Stimulated activated CD4-positive, alpha-beta T cell treated with anti-CD3 and anti-CD28 coated beads, Interleukin-4, amount 100 ng/mL, for 4 hours (primary cell): ENCODE results near the gene YOD1.
"Not testable (repeated sequence)": the region's sequence is repeated elsewhere in the genome, so short reads cannot be mapped to it uniquely, and the experiment has no call there.

Experiments
- DNase-seq, 2 experiments: peaks; one replicate each; pipeline ENCODE4 v3.0.0-alpha.2; 2020

YOD1 gene

DNA sequence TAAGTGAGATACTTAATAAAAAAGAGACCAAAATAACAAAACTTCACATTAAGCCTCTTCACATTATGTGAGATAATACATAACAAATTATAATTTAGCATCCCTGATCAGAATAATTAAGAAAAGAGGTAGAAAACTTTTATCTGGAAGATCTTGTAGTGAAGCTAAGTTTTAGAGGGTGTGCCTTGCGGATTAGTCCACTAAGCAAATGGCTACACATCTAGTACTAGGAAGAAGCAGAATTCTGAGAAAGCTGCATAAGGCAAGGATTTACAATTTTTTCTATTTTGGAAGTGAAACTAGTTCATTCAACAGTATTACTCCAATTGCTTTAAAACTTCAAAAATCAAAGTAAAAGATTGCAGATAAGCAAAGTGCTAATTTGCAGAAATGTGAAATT lies 3.5 kb downstream of the YOD1 start:
- DNase-seq = no peak

DNA sequence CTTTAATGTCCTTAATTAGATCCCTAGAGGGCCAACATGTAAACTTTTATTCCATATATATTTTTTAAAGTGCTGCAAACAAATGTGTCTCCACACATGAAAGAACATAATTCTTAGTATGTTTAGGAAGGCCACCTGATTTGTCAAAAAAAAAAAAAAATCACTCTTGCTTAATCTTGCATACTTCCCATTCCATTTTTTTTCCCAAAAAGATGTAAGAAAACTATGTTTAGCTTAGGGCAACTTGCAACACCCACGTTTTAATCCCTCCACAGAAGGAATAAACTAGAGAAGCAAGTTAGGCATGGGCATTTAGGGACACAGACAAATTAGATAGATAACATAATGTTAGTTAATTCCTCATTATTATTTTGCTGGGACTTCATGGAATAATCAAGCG lies 5.6 kb downstream of the YOD1 start:
- no peak for DNase-seq

GRCh38 chr1:207041397-207041796 lies 9.6 kb downstream of the YOD1 start:
- not testable (repeated sequence) for DNase-seq

- DNase-seq = no peak
These were observed 10.9 kb downstream of the YOD1 start for GRCh38 chr1:207040181-207040533.

DNA sequence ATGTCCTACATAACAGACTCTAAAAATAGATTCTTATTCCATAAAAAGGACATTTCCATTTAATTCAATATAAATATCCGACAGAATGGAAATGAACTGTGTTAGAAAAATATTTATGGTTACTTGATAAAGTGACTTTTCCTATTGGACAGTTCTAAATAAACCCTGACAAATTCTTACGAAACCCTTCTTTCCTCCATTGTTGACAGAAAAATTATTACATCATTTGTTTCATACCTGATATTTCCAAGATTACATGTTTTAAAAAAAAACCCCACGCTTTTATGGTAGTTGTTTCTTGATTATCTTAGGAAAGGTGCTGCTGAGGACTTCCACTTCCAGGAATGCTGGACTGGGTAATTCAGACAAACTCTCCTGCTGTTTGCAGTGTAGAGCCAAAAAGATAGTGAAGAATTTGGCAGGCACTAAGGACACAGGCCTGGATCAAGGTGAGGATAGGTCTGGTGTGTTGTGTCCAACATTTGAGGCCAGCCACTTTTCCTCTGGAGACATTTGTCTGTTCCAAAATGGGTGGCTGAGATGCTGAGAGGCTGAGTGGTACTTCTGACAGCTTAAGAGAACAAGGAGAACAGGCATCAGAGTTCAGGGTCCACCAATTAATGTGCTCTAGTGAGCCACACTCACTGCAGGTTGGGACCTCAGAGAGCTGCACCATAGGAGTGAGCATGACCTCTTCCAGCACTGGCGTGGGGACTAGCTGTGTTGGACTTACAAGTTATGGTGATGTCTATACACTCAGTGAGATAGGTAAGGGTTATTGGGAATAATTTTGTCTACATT lies 11.4 kb downstream of the YOD1 start:
- no peak for DNase-seq

GRCh38 chr1:207036865-207037264 lies 14.1 kb downstream of the YOD1 start:
- no peak for DNase-seq

DNA sequence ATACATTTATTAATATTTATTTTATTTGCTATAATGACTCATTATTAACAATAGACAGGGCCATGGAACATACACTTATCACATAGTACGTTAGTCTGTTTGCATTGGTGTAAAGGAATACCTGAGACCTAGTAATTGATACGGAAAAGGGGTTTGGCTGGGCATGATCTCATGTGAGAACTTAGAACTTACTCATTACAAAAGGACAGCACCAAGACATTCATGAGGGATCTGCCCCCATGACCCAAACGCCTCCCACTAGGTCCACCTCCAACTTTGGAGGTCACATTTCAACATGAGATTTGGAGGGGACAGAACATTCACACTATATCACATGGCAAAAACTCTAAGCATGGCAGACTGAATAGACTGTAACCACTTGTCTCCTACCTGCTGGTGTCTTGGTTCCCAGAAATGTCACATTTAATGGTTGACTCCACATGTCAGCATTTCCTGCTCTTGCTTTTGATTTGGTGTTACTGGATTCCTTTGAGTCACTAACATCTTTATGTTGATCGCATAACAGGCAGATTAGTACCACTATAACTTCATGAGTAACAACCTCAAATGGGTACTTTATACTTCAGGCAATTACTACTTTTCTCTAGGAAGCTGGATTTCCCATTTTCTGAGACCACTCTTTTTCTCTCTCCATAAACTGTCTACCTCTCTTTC lies 15.0 kb downstream of the YOD1 start:
- DNase-seq = no peak

- no peak for DNase-seq
These were observed 16.0 kb downstream of the YOD1 start for GRCh38 chr1:207034998-207035397.

- DNase-seq = no peak
These were observed 16.8 kb downstream of the YOD1 start for GRCh38 chr1:207034208-207034607.

DNA sequence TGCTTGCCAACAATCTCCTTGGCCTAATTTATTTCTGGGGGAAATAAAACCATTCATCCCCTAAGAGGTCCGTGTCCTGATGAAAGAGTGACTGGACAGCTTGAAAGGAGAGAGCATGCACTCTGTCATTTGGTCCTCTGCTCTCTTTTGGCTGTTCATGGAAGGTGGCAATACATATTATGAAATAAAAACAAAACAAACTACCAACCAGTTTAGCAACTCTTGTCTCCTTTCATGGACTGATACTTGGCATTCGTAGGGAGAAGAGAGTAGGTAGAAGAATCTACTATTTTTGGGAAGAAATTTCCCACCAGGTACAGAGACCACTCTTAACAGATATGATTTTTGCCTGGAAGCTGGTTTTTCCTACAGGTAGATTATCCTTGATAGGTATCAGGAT lies 17.7 kb downstream of the YOD1 start:
- no peak for DNase-seq

DNA sequence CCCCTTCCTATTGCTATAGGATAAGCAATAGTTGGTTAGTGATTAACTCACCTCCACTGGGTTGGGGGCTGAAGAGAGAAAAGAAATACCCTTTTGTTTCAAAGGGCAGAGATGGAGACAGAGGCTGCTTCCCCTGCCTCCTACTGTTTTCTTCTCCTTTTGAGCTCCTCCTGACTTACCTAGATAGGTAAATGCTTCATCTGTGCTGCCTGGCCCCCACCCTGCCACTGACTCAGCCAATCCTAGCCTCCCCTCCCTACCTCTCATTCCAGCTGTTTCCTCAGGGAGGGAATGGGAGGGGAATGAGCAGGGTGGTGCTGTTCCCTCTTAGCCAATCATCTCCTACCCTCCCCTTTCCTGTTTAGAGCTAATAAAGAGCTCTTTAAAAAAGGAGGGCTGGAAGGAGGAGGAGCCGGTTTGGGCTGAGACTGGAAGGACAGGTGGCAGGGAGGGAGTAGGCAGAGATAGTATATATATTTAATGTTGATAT lies 18.4 kb downstream of the YOD1 start, which contains the start of gene C1orf116:
C1orf116 (minus strand) TSS at position 229 of the 490 bp plus-strand sequence. CDS start 5,158 bp downstream, outside the sequence.
- DNase-seq = no peak

DNA sequence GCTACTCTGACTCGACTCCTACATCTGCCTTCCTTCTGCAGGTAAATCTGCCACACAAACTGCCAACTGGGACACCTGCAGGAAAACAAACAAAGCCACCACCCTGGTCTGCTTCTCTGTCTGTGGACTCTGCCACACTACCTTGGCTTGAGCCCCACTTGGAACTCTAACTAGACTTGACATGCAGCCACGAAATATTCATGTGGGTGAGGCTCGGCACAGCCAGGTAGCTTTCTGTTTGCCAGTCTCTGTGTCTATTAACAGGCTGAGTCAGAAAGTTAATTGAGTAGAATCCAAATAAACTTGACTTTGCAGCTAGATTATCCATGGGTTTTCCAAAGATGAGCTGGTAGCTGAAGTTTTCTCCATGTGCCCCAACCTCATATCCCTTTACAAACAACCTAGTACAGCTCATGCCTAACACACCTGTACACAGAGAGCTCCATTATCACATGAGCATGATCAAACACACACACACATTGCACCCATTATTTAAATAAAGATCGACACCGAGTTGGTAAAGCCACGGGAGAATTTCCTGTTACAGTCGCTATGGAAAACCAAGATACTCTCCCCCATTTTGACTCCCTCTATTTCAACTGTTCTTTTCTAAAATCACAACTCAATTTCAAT lies 19.3 kb downstream of the YOD1 start:
- no peak for DNase-seq

- no peak for DNase-seq
These were observed 20.0 kb downstream of the YOD1 start for GRCh38 chr1:207031016-207031415.

DNA sequence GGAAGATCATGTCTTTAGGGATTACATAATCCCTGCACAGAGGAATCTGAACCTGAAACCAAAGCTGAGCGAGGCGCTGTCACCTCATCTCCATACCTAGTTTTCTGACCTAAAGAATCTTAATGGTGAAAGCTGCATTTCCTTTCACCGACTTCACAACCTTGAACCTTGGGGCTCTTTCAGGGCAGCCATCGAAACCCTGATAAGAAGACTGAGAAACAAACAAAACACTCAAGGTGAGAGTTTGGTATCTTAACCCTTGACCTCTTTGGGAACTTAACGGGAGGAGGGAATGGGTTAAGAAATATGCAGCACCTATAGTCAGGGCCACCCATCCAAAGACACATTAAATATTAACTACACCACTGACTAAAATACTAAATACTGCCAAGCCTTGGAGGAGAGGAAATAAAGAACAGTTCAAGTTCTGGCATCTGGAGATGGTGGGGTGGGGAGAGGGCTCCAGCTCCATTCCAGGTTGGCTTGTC lies 20.4 kb downstream of the YOD1 start:
- no peak for DNase-seq

DNA sequence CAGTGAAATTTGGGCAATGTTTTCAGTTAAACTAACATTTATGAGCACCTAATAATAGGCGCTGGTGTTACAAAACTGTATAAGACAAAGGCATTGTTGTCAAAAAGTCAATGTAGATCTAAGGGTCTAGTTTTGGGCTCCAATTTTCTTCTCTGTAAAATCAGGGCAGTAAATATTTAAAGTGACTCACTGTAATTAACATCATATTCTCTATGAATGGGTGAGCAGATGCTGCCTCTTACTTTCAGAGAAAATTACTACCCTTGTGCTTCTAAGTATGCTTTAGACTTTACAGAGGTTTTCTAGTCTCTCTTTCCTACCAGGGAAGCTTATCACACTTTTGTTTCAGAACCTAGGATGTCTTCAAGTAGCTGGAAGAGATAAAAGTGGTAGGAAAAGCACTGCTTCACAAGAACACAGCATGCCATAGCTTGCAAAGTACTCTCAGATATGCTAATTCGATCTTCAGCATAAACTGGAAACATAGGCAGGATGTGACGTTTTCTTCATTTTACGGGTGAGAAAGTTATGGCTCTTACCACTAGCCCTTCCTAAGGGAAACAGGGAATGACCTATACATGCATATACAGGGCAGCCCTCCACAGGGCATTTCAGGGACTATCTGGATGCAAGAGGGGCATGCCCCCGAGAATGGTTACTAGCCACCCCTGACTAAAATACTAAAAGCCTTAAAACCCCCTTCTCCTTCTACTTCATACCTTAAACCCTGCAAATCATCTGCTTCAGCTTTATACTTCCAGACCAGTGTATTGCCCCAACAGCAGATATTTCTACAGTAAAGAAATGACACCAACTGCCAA lies 21.1 kb downstream of the YOD1 start:
- no peak for DNase-seq

DNA sequence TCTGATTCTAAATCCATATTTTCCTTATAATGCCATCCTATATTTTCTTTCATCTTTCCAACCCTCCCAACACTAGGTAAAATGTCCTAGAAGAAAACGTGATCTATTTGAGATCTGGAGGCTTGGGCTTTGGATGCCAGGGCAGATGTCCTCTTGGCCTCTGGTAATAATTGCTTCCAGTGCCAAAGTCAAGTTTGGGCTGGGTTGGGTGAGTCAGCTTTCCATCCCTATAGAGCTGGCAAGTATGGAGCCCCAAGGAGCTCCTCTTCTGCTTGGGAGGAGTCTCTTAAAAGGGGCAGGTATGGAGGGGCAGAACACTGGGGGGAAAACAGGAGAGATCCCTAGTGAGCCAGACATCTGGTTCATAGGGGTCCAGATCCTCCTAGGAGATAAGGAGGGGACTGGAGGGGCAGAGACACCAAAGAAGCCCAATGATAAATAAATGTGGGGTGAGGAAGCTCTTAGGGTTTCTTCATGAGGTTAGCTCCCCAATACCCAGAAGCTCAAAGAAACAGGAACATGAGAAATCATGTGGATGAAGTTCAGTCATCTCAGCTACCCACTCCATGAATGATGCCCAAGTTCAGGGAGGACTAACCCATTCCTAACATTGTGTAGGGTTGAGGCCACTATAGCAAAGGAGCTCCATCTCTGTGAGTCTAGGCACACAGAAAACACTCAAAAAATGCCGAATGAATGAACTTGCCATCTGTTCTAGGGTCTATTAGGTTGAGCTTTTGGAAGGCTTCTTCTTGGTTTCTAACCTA lies 21.9 kb downstream of the YOD1 start:
- no peak for DNase-seq

DNA sequence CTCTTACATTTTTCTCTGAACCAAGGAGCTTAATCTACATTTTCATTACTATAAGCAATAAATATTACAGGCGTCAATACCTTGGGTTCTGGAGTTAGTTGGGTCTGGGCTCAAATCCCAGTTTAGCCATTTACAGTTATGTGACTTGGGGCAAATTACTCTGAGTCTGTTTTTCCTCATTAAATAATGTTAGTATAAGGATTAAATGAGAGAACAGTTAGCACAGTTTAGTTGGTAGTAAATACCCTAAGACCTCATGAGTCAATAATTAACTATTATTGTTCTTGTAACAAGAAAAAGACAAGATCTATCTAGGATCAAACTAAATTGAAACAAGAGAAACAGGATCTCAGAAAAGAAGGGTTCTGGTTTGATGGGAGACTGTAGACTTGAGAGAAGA lies 23.1 kb downstream of the YOD1 start:
- no peak for DNase-seq

- DNase-seq = no peak
These were observed 23.7 kb downstream of the YOD1 start for GRCh38 chr1:207027206-207027777.

DNA sequence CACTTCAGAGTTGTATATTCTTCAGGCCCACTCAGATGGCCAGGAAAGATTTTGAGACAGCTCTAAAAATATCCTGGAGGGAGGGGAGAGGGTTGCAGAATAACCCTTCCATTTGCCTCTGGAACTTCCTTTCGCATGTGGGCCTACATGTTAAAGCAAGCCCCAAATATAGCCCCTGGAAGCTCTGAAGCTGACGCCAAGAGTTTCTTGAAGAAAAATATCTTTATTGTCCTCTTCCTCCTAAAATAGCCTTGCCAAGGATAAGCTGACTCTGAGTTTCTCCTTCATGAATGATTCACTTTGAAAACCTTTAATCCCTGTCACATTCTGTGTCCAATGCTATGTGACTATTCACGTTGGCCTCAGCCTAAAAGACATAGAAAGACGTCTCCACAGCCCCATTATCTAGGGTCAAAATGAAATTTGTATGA lies 24.9 kb downstream of the YOD1 start:
- no peak for DNase-seq

DNA sequence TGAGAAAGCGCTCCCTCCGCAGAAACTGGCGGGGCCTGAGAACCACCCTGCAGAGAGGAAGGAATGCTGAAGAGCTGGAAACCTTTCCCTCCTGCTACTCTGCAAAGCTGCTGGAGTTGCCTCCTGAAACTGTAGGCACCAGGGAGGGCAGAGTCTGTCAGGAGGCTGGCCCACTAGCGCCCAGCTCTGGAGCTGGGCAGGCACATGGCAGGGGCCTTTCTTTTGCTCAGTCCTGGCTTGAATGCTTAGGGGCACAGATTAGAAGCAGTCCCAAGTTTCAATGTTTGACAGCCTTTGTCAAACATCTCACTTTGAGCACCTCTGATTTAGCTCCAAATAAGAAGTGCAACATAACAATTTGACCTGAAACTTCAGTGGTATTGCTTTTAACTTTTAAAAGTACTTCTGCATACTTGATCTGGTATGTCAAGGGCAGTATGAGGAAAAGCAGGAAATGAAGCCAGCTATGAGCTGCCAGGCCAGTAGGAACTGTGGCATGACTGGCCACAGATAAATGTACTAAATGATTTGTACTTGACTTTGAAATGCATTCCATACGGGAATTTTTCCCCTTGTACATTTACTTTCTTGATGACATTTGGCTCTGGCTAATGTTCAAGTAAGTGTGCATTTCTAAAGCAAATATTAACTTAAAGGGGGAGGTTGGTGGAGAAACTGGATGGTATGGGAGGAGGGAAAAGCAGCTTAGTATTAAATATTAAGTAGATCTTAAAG lies 25.7 kb downstream of the YOD1 start:
- DNase-seq = no peak
